ENCODE results near the gene CIB2.

The CIB2 gene

DNA sequence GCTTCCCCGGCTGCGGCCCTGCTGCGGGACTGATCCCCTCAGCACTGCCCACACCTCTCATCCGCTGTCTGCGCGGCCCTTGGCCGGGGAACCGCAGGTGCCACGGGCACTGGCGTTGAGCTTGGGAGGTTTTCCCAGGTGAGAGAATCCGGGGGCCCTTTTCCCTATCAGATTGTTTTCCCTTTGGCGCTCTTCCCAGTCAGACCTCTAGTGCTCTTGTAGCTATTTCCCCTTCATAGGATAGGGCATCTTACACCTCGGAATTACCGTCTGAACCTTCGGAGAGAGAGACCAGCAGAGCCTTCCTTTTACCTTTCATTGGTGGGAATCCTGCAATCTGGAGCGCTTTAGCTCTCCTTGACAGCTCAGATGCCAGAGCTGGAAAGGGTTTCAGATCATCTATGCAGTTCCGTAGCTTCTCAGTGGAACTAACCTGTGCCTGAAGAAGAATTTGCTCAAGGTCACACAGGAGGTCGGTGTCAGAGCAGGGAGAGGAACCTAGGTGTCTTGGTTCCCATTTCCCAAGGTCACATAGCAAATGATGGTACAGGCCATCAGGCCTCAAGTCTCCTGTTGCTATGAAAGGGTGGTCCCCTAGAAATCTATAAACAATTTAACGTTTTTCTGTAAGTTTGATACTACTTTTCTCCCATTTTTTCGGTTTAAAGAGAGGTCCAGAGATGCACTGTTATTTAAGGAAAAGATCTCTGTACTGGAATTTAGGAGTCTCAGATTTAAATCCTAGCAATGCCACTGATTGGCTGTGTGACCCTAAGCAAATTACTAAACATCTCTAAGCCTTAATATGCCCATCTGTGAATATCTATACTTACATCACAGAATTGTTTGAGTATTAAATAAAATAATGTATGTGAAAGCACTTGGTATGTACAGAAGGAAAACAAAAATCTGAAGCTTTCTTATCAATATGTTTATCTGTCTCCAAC, 18.8 kb upstream of the CIB2 start:
- 18% methylated on average over 18 of the region's 20 CpGs for WGBS (ENCODE audit: insufficient coverage)
- DNase-seq = peak in 1 of 3 donors; percentile 16
- peaks cover 0 to 4% (median 0%) of the 10 kb centered on the region in 4 experiments for H3K36me3 ChIP-seq (ENCODE audit: control insufficient read depth in 4 of 4, insufficient read depth in 4 of 4, low read length in 3 of 4)
- ChIA-PET CTCF (interaction anchor here (0.8 to 1.0 kb wide), 3 partner anchors 19 to 45 kb away, joined by 3 to 5 read pairs (median 4); no protein-coding TSS in a partner anchor), POLR2A (interaction anchor here (0.6 kb wide), 1 partner anchor 9 kb away, joined by 3 read pairs; no protein-coding TSS in a partner anchor)
- H3K4me1 ChIP-seq (ENCODE audit: control extremely low read depth in 1 of 4, control insufficient read depth in 4 of 4, insufficient read depth in 4 of 4, low read length in 3 of 4) = peaks cover 3 to 22% (median 15%) of the 10 kb centered on the region in 4 experiments
- H3K9me3 ChIP-seq (ENCODE audit: control extremely low read depth in 1 of 5, control insufficient read depth in 4 of 5, insufficient read depth in 2 of 5, low read depth in 1 of 5, low read length in 4 of 5) = no peaks in the 10 kb centered on the region
- peak overlapping the region in 1 of 2 experiments; percentile 34 for H3K27ac ChIP-seq (ENCODE audit: insufficient read depth in 1 of 2, low read depth in 1 of 2, low read length in 2 of 2, poor library complexity in 1 of 2, severe bottlenecking in 2 of 2)
- H3K4me3 ChIP-seq (ENCODE audit: control insufficient read depth in 1 of 7, extremely low read depth in 1 of 7, insufficient read depth in 4 of 7, low read depth in 2 of 7, low read length in 6 of 7) = peak overlapping the region; percentile 60 to 94 (median 79)
- no peaks in the 10 kb centered on the region for H3K27me3 ChIP-seq (replicated peaks in 2 of 5; ENCODE audit: control insufficient read depth in 4 of 5, insufficient read depth in 5 of 5, low read length in 4 of 5)

DNA sequence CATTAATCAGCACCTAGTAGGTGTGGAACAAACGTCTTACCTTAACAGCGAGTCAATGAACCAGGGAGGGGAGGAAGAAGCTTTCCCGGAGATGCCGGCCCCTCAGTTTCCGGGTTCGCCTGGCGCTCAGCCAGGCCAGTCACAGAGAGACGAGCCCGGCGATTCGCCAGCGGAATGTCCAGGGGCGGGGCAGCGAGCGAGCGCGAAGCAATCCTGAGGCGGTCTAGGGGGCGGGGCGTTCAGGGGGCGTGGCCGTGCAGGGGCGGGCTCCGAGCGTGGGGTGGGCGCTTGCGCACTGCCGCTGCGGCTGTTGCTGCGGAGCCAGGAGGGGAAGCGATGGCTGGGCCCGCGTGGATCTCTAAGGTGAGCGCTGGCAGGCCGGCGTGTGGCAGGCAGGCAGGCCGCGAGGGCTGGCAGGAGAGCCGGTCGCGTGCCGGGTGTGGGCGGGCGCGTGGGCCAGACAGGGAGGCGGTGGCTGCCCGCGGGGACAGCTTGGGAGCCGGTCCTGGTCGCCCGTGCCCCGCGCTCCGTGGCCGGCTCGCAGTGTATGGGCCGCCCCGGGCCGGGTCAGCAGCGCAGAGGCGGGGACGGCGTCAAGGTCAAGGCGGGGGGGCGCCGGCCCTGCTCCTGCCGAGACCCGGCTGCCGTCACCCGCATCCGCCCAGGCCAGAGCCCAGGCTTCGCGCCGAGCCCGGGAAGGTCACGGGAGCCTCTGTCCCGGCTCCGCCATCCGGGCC, 18.0 kb upstream of the CIB2 start, which contains the start of gene IDH3A:
Gene IDH3A, plus strand, starts transcription at position 295 of the 737 bp plus-strand sequence. Its CDS starts 42 bp downstream, at position 337.
- peaks cover 3 to 19% (median 15%) of the 10 kb centered on the region in 4 experiments for H3K4me1 ChIP-seq (ENCODE audit: control extremely low read depth in 1 of 4, control insufficient read depth in 4 of 4, insufficient read depth in 4 of 4, low read length in 3 of 4)
- no peaks in the 10 kb centered on the region for H3K9me3 ChIP-seq (ENCODE audit: control extremely low read depth in 1 of 5, control insufficient read depth in 4 of 5, insufficient read depth in 2 of 5, low read depth in 1 of 5, low read length in 4 of 5)
- no peaks in the 10 kb centered on the region for H3K27me3 ChIP-seq (replicated peaks in 2 of 5; ENCODE audit: control insufficient read depth in 4 of 5, insufficient read depth in 5 of 5, low read length in 4 of 5)
- CTCF ChIA-PET = interaction anchor here (0.8 to 1.7 kb wide), 3 partner anchors 22 to 46 kb away, joined by 3 to 5 read pairs (median 3); no protein-coding TSS in a partner anchor
- POLR2A ChIA-PET = interaction anchor here (0.6 to 0.7 kb wide), 2 partner anchors 10 to 114 kb away, joined by 3 to 6 read pairs; no protein-coding TSS in a partner anchor
- DNase-seq = peak; percentile 94 to 97 (median 97)
- peaks cover 0 to 4% (median 0%) of the 10 kb centered on the region in 4 experiments for H3K36me3 ChIP-seq (ENCODE audit: control insufficient read depth in 4 of 4, insufficient read depth in 4 of 4, low read length in 3 of 4)
- H3K4me3 ChIP-seq (ENCODE audit: control insufficient read depth in 1 of 7, extremely low read depth in 1 of 7, insufficient read depth in 4 of 7, low read depth in 2 of 7, low read length in 6 of 7) = peak within 1 kb of the TSS; percentile 64 to 94 (median 79)
- H3K27ac ChIP-seq (ENCODE audit: insufficient read depth in 1 of 2, low read depth in 1 of 2, low read length in 2 of 2, poor library complexity in 1 of 2, severe bottlenecking in 2 of 2) = peak within 1 kb of the TSS in 1 of 2 experiments; percentile 77
- WGBS (ENCODE audit: insufficient coverage) = 0% methylated on average over 71 of the region's 79 CpGs

DNA sequence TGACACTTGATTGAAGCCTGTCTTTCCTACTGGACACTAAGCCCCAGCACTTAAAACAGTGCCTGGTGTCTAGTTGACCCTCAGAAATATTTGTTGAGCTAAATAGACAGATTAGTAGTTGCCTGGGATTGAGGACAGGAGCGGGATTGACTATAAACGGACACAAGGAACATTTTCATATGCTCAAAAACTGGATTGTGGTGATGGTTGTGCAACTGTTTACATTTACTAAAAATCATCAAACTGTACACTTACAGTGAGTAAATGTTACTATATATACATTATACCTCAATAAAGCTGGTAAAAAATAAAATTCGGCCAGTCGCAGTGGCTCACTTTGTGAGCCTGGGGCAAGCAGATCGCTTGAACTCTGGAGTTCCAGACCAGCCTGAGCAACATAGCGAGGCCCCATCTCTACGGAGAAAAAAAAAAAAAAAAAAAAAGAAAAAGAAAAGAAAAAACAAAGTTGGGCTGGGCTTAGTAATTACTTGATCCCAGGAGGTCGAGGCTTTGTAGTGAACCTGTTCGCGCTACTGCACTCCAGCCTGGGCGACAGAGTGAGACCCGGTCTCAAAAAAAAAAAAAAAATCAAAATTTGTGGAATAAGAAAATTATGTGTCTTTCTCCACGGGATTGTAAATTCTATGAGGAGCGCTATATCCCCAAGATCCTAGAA, 17.3 kb upstream of the CIB2 start:
- ChIA-PET POLR2A (interaction anchor here (0.7 kb wide), 1 partner anchor 115 kb away, joined by 6 read pairs; no protein-coding TSS in a partner anchor), CTCF (interaction anchor here (1.0 to 1.8 kb wide), 5 partner anchors 9 to 92 kb away, joined by 3 to 6 read pairs (median 4); no protein-coding TSS in a partner anchor)
- Histone ChIP-seq H3K9me3 (ENCODE audit: control extremely low read depth in 1 of 5, control insufficient read depth in 4 of 5, insufficient read depth in 2 of 5, low read depth in 1 of 5, low read length in 4 of 5) (no peaks in the 10 kb centered on the region), H3K36me3 (ENCODE audit: control insufficient read depth in 4 of 4, insufficient read depth in 4 of 4, low read length in 3 of 4) (peaks cover 0 to 4% (median 0%) of the 10 kb centered on the region in 4 experiments), H3K4me3 (ENCODE audit: control insufficient read depth in 1 of 7, extremely low read depth in 1 of 7, insufficient read depth in 4 of 7, low read depth in 2 of 7, low read length in 6 of 7) (peak overlapping the region; percentile 19 to 94 (median 79)), H3K4me1 (ENCODE audit: control extremely low read depth in 1 of 4, control insufficient read depth in 4 of 4, insufficient read depth in 4 of 4, low read length in 3 of 4) (peaks cover 3 to 19% (median 15%) of the 10 kb centered on the region in 4 experiments), H3K27ac (ENCODE audit: insufficient read depth in 1 of 2, low read depth in 1 of 2, low read length in 2 of 2, poor library complexity in 1 of 2, severe bottlenecking in 2 of 2) (peak overlapping the region in 1 of 2 experiments; percentile 77), H3K27me3 (replicated peaks in 2 of 5; ENCODE audit: control insufficient read depth in 4 of 5, insufficient read depth in 5 of 5, low read length in 4 of 5) (no peaks in the 10 kb centered on the region)
- DNase-seq = no peak
- 6% methylated on average over 7 of the region's 14 CpGs for WGBS (ENCODE audit: insufficient coverage)

DNA sequence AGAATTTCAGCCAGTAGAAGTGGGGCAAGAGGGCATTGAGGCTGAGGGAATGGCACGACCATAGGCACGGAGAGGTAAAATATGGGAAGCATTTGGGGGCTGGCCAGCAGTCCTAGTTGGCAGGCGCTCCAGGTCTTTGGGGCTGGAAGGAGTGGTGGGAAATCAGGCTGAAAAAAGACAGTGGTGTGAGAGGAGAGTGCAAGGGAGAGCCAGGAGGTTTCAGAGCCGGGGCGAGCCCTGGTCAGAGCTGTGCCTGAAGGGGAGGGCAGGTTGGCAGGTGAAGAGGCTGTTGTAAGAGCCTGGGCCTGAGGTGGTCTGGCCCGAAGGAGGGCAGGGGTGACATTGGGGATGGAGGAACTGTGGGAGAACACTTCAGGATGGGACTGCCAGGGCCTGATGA, 16.3 kb upstream of the CIB2 start:
- Histone ChIP-seq H3K4me1 (ENCODE audit: control extremely low read depth in 1 of 4, control insufficient read depth in 4 of 4, insufficient read depth in 4 of 4, low read length in 3 of 4) (peaks cover 3 to 19% (median 15%) of the 10 kb centered on the region in 4 experiments), H3K27me3 (replicated peaks in 2 of 5; ENCODE audit: control insufficient read depth in 4 of 5, insufficient read depth in 5 of 5, low read length in 4 of 5) (no peaks in the 10 kb centered on the region), H3K4me3 (ENCODE audit: control insufficient read depth in 1 of 7, extremely low read depth in 1 of 7, insufficient read depth in 4 of 7, low read depth in 2 of 7, low read length in 6 of 7) (no peak overlapping the region), H3K27ac (ENCODE audit: insufficient read depth in 1 of 2, low read depth in 1 of 2, low read length in 2 of 2, poor library complexity in 1 of 2, severe bottlenecking in 2 of 2) (no peak overlapping the region), H3K9me3 (ENCODE audit: control extremely low read depth in 1 of 5, control insufficient read depth in 4 of 5, insufficient read depth in 2 of 5, low read depth in 1 of 5, low read length in 4 of 5) (no peaks in the 10 kb centered on the region), H3K36me3 (ENCODE audit: control insufficient read depth in 4 of 4, insufficient read depth in 4 of 4, low read length in 3 of 4) (no peaks in the 10 kb centered on the region)
- CTCF ChIA-PET = interaction anchor here (0.9 to 1.8 kb wide), 6 partner anchors 8 to 93 kb away, joined by 3 to 6 read pairs (median 4); no protein-coding TSS in a partner anchor
- DNase-seq = no peak
- WGBS (ENCODE audit: insufficient coverage) = 95% methylated on average over 6 of the region's 6 CpGs
- POLR2A ChIA-PET = no interaction called here

DNA sequence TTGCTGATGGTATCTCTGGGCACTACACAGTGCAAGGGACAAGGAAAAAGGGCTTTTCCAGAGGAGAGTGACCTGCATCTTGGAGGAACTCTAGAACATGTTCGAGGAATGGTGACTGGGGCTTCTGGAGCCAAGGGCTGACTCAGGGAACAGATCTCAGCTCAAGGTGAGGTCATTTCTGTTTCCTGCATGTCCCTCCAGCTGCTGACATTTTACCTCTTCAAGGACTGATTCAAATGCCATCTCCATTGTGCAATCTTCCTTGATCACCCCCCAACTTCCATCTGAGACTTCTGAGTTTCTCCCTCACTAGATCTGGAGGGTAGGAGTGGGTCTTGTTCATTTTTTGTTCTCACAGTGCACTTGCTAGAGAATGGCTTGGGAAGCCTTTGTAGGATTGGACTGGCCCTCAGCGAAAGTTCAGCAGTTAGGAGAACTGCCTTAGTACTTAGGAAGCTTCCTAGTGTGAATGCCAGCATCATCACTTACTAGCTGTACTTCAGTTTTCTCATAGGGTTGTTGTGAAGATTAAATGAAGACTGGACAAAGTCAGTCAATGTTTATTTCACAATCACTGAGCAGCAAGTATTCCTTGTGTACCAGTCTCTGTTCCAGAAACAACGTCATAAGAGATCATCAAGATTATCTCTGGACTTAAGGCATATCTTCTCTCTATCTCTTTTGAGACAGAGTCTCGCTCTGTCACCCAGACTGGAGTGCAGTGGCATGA, 15.3 kb upstream of the CIB2 start:
- ChIA-PET CTCF (interaction anchor here (0.9 to 1.8 kb wide), 5 partner anchors 9 to 94 kb away, joined by 3 to 6 read pairs (median 3); no protein-coding TSS in a partner anchor), POLR2A (no interaction called here)
- H3K27ac ChIP-seq (ENCODE audit: insufficient read depth in 1 of 2, low read depth in 1 of 2, low read length in 2 of 2, poor library complexity in 1 of 2, severe bottlenecking in 2 of 2) = no peak overlapping the region
- H3K4me3 ChIP-seq (ENCODE audit: control insufficient read depth in 1 of 7, extremely low read depth in 1 of 7, insufficient read depth in 4 of 7, low read depth in 2 of 7, low read length in 6 of 7) = no peak overlapping the region
- WGBS (ENCODE audit: insufficient coverage) = 100% methylated on average over 3 of the region's 4 CpGs
- no peaks in the 10 kb centered on the region for H3K27me3 ChIP-seq (replicated peaks in 2 of 5; ENCODE audit: control insufficient read depth in 4 of 5, insufficient read depth in 5 of 5, low read length in 4 of 5)
- H3K36me3 ChIP-seq (ENCODE audit: control insufficient read depth in 4 of 4, insufficient read depth in 4 of 4, low read length in 3 of 4) = no peaks in the 10 kb centered on the region
- H3K9me3 ChIP-seq (ENCODE audit: control extremely low read depth in 1 of 5, control insufficient read depth in 4 of 5, insufficient read depth in 2 of 5, low read depth in 1 of 5, low read length in 4 of 5) = no peaks in the 10 kb centered on the region
- peaks cover 3 to 19% (median 15%) of the 10 kb centered on the region in 4 experiments for H3K4me1 ChIP-seq (ENCODE audit: control extremely low read depth in 1 of 4, control insufficient read depth in 4 of 4, insufficient read depth in 4 of 4, low read length in 3 of 4)
- DNase-seq = no peak

DNA sequence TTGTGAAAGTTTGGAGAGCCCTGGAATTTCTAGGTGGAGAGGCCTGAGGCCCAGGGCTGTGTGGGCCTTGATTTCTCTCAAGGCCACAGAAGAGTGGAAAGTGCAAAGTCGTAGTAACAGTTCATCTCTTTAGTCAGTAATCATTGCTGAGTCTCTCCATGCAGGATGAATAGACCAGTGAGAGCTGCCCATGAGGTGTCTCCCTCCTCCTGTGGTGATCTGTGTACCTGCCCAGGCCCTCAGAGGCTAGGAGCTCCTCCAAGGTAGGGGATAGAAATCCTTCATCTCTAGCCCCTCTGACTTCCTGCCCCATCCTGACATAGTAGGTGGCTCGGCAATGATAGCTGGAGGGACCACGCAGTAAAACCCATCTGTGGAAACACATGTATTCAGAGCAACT, 11.1 kb upstream of the CIB2 start:
- no peaks in the 10 kb centered on the region for H3K9me3 ChIP-seq (ENCODE audit: control extremely low read depth in 1 of 5, control insufficient read depth in 4 of 5, insufficient read depth in 2 of 5, low read depth in 1 of 5, low read length in 4 of 5)
- no peak for DNase-seq
- H3K36me3 ChIP-seq (ENCODE audit: control insufficient read depth in 4 of 4, insufficient read depth in 4 of 4, low read length in 3 of 4) = no peaks in the 10 kb centered on the region
- WGBS (ENCODE audit: insufficient coverage) = 97% methylated on average over 3 of the region's 3 CpGs
- ChIA-PET POLR2A (interaction anchor here (1.1 kb wide), 1 partner anchor 54 kb away, joined by 3 read pairs; no protein-coding TSS in a partner anchor), CTCF (no interaction called here)
- no peaks in the 10 kb centered on the region for H3K27me3 ChIP-seq (replicated peaks in 2 of 5; ENCODE audit: control insufficient read depth in 4 of 5, insufficient read depth in 5 of 5, low read length in 4 of 5)
- H3K4me1 ChIP-seq (ENCODE audit: control extremely low read depth in 1 of 4, control insufficient read depth in 4 of 4, insufficient read depth in 4 of 4, low read length in 3 of 4) = no peaks in the 10 kb centered on the region
- no peak overlapping the region for H3K27ac ChIP-seq (ENCODE audit: insufficient read depth in 1 of 2, low read depth in 1 of 2, low read length in 2 of 2, poor library complexity in 1 of 2, severe bottlenecking in 2 of 2)
- H3K4me3 ChIP-seq (ENCODE audit: control insufficient read depth in 1 of 7, extremely low read depth in 1 of 7, insufficient read depth in 4 of 7, low read depth in 2 of 7, low read length in 6 of 7) = no peak overlapping the region
